Gastrocnemius medialis (tissue), 4 donors: ENCODE measurements around the gene LPAR1.

Experiments
- CTCF ChIP-seq, 5 experiments: fragments of 450-650 bp in 3 of 5; fragments of 200-600 bp in 2 of 5; sonication (generic) in 2 of 5; IDR thresholded peaks in 4 of 5; conservative IDR thresholded peaks in 1 of 5; 1 replicate in 4 of 5; 2 replicates in 1 of 5; pipeline ENCODE4 v1.5.1; 2016 to 2019; ENCODE audit warnings: antibody characterized with exemption in 5 of 5, mild to moderate bottlenecking in 3 of 5, moderate library complexity in 3 of 5
- POLR2A ChIP-seq, 2 donors: fragments of 450-650 bp; IDR thresholded peaks; one replicate each; pipeline ENCODE4 v1.6.1; 2017; ENCODE audit warnings: antibody characterized with exemption in 2 of 2, mild to moderate bottlenecking in 2 of 2, moderate library complexity in 2 of 2

GRCh38 chr9:110942522-110942921 is 95.7 kb downstream of the LPAR1 start:
- TF ChIP-seq POLR2A (IDR thresholded peaks at IDR 0.05) = no peak
- TF ChIP-seq CTCF (IDR thresholded peaks at IDR 0.05 in 4 of 5, conservative IDR thresholded peaks at IDR 0.05 in 1 of 5) = no peak
